Measurements from ENCODE around the gene CMKLR1.

Gene CMKLR1

DNA sequence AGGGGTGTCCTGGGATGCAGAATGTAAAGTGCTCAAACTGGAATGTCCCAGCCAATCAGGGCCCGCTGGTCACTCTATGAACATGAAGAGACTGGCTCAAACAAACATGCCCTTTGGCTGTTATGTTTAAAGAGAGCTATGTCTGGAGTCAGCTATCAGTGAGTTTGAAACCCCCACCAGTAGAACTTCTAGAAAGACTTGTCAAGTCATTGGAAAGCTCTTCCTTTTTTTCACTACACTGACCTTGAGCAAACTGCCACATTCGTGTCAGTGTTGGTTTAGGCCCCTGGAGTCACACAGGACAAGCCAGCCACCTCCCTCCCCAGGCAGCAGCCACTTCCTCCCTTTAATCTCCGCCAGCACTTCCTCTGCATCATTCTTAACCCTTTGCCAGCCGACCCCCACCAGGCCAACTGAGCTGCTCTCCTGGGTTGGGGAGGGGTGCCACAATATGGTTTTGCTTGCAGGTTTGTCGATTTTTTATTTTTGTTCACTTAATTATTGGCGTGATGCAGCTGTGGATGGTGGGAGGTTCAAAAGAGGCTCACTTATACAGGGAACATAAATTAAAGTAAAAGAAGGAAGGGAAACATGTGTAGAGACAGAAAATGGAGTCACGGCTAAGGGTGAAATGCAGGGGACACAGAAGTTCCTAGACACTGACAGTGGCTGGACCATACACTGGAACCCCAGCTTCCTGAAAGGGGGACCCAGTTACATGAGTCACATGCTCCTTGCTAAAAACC is 25.3 kb downstream of the CMKLR1 start:
- DNase-seq, result no peak

DNA sequence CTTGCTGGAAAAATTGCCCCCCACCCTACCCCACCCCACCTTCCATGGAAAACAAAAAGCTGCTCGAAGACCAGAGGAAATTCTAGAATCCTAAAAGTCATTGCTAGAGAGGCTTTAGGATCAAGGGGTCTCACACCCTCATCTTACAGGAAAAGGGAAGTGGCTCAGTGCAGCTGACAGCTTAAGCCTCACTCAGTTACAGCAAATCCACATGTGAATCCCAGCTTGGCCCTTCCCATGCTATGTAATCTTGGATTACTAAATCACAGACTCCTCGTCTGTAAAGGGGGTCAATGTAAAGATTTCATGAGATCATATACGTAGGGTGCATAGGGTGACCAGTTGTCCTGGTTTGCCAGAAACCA is 25.9 kb downstream of the CMKLR1 start:
- DNase-seq, result no peak

DNA sequence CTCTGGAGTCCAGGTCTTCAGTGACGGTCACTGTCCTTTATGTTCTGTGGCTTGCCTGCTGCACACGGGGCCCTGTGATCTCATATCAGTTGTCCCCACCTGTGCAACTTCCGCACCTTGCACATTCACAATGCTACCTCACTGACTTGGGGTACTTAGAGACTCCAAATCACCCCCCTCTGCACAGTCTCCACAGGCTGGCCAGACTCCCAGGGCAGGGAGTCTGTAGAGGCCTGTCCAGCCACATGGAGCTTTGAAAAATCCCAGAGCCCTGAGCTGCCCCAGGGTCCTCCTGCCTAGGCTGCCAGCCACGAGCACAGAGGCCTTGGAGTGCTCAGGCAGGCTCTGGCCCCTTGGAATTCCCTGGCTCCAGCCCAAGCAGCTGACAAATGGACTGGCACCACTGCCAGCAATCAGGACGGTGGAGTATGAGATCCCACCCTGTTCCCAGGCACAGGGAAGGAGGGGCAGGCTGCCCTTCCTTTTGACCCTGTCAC is 26.4 kb downstream of the CMKLR1 start:
- DNase-seq, result no peak

GRCh38 chr12:108312073-108312659 is 26.9 kb downstream of the CMKLR1 start:
- DNase-seq, result no peak

DNA sequence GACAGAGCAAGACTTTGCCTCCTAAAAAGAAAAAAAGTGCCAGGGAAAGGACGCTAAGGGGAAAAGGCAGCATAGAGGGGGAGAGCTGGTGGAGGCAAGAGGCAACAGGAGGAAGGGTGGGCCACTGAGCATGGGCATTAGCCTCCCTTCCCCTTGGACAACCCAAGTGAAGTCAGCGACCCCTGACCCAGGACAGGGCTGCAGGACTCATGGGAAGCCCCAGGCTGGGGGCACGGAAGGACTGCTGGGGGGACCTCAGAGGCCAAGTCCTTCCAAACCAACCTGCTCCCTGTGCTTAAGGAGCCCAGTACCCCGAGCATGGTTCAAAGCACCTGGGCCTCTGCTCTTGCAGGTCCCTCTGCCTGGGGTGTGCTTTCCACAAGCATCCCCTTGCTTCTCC is 27.5 kb downstream of the CMKLR1 start:
- no peak for DNase-seq

DNA sequence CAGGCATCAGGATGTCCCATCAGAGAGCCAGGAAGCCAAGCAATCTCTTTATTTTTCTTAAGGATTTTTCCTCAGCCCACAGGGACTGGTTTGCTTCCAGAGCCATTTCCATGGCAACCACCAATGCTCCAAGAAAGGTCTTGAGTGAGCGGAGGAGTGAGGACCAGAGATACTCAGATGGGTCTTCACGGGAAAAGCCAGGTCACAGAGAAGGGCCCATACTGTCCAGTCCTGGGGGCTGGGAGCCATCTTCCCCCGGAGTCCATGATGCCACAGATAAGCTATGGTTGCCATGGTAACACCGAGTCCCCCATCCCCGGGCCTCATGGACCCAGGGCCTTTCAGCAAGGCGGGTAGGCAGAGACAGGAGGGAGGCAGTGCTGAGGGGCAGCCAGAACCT is 28.6 kb downstream of the CMKLR1 start:
- no peak for DNase-seq

DNA sequence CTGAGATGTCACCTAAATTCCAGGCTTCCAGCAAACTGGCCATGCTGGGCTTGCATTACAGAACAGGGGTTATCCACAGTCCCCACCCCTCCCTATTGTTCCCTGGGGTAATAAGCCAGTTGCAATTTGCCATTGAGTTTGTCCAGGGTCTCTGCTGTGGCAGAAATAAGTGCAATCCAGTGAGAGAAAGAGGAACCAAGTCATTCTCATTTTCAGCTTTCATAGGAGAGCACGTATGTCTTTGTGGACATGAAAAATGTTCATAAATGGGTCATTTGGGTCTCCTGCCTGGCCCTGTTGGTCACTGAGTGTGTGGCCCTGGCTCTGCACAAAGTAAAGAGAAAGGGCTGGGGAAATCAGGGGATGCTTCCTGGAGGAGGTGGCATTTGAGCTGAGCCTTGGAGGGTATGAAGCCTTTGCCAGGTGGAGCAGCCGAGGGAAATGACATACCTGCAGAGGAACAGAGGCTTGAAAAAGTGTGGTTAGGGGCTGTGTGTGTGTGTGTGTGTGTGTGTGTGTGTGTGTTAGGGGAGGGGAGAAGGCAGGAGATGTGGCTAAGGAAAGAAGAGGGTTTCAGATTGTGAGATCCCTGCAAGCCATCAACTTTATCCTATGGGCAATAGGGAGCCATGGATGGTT is 29.3 kb downstream of the CMKLR1 start:
- no peak for DNase-seq

DNA sequence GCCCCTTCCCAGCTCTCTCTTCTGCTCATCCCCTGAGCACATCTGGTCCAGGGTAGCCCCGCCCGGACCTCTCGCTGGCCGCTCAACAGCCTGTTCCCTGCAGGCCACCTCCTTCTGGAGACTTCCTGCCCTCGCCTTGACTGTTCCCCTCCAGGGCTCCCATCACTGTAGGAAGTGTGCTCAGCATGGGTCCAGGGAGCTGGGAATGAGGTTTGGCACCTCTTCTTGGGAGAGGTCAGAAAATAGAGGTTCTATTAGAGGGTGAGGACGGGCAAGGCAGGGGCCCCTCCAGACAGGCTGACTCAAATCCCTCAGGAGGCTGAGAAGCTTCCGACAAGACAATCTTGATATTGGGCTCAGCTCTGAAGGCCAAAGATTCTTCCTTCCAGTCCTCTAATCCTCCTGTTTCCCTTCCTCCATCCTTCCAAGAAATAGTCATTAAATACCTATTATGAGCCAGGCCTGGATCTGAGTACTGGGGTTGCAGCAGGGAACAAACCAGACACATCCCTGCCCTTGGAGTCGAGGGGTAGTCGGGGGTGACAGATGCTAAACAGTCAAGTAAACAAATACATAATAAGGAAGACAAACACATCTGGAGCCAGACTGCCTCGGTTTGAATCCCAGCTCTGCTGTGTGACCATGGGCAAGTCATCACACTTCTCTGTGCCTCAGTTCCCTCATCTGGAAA is 30.6 kb downstream of the CMKLR1 start:
- DNase-seq, result no peak

GRCh38 chr12:108307006-108307405 is 32.1 kb downstream of the CMKLR1 start:
- no peak for DNase-seq

- DNase-seq, result no peak
Observed at GRCh38 chr12:108306506-108306905, 32.6 kb downstream of the CMKLR1 start.

- no peak for DNase-seq
Observed at GRCh38 chr12:108305991-108306501, 33.1 kb downstream of the CMKLR1 start.

- DNase-seq, result no peak
Observed at GRCh38 chr12:108305520-108305919, 33.6 kb downstream of the CMKLR1 start.

DNA sequence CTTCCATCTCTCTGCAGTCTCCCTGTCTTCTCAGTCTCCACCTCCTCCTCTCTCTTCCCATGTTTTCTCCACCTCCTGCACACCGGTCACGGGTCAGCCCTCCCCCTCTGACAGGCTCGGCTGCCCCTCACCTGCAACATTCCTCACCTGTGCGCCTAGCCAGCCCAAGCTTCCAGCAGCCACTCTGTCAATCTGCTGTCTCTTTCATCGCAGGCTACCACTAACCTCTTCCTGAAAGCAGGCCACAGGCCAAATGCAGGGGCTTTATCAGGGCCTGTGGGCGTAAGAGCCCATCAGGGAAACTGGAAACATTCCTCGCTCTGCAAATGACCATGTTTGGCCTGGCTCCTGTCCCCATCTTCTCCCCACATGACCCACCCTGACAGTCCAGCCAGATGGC is 34.5 kb downstream of the CMKLR1 start:
- no peak for DNase-seq

DNA sequence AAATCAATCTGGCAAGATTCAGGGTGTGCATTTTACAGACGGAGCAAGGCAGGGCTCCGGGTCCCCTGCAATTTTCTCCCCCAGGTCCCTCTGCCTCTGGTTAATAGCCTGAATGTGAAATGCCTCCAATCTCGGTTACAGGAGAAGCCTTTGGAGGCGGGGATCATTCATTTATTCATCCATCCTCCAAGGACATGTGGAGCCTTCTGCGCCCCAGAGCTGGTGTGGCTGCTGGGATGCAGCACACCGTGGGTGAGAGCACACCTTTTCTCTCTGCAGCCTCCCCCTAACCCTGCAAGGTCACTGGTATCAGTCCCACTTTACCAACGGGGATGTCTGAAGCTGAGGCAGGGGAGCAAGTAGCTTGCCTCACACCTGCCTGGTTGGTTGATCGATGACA is 35.4 kb downstream of the CMKLR1 start:
- DNase-seq, result no peak

DNA sequence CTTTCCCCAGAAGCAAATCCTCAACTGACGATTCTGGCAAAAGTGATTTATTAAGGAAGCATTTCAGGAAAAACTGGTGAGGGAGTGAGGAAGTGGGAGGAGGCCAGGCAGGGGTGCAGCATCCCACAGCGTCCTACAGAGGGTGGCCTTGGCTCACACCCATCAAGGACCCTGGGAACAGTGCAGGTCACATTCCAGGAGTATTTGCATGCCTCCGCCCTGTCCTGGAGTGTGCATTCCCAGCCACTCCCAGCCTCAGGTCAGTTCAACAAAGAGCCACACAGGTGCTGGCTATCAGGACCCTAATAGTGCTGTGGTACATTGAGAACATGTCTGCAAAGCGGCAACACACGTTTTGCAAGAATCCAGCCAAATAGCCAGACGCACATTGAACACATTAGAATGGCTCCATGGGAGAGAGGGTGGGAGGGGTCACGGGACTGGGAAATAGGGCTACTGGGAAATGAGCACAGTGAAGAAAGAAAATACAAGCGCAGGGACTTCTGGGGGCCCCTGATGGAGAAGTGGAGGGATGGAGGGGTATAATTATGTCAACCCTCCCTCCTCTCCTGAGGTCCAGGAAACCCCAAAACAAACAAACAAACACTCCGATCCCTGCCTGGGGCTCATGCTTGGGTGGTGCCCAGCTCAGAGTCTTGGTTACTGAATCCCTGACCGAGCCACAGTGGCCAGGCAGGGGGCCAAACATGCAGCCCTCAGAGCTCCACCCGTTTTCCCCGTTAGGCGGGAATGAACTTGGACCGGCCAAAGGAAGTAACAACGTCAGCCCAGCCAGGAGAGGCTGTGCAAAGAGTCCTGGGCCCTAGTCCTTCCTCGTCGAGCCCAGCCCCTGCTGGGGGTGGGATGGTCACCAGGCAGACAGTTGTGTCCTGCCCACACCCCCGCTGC is 36.5 kb downstream of the CMKLR1 start:
- no peak for DNase-seq

GRCh38 chr12:108302016-108302402 is 37.1 kb downstream of the CMKLR1 start:
- no peak for DNase-seq

GRCh38 chr12:108301346-108301745 is 37.8 kb downstream of the CMKLR1 start:
- DNase-seq, result no peak

- DNase-seq, result no peak
Observed at GRCh38 chr12:108299980-108300696, 39.0 kb downstream of the CMKLR1 start.

- no peak for DNase-seq
Observed at GRCh38 chr12:108299516-108299915, 39.6 kb downstream of the CMKLR1 start.

GRCh38 chr12:108298761-108299275 is 40.3 kb downstream of the CMKLR1 start:
- DNase-seq, result no peak
